Measurements from ENCODE around the gene PFKL.

GRCh38 chr21:44319407-44320065 lies 19.7 kb downstream of the PFKL start:
- TF ChIP-seq CTCF (optimal IDR thresholded peaks at IDR 0.05 in 1 of 3, IDR thresholded peaks at IDR 0.05 in 1 of 3, conservative IDR thresholded peaks at IDR 0.05 in 1 of 3; ENCODE audit: extremely low read depth in 1 of 3, insufficient read depth in 2 of 3, low read length in 3 of 3) (no peak), EZH2 (IDR thresholded peaks at IDR 0.05; ENCODE audit: low read length) (no peak)

All from keratinocyte (primary cell).